HG03135 (cell line): ENCODE data around the gene GAB1.
A peak's percentile ranks its signal among the peaks of the same experiment; 100 is the strongest.

Experiments used
- ATAC-seq: cut with Tn5 transposase; IDR thresholded peaks from one replicate; pipeline ENCODE4 v1.9.1; 2021; ENCODE audit warnings: mild to moderate bottlenecking, moderate library complexity; ENCODE audit not compliant: unreplicated experiment

The GAB1 gene

GRCh38 chr4:143407888-143408287, 71.2 kb downstream of the GAB1 start:
- ATAC-seq: no peak

- no peak for ATAC-seq
Measured at GRCh38 chr4:143410015-143410414, 73.3 kb downstream of the GAB1 start.

- no peak for ATAC-seq
Measured at GRCh38 chr4:143411527-143412419, 75.1 kb downstream of the GAB1 start.

GRCh38 chr4:143412420-143412758, 75.7 kb downstream of the GAB1 start:
- no peak for ATAC-seq

- ATAC-seq: peak; percentile 90
Measured at GRCh38 chr4:143417679-143418403, 81.2 kb downstream of the GAB1 start.

GRCh38 chr4:143420227-143420626, 83.6 kb downstream of the GAB1 start:
- ATAC-seq: peak; percentile 36

GRCh38 chr4:143421609-143422008, 84.9 kb downstream of the GAB1 start:
- no peak for ATAC-seq

- ATAC-seq: no peak
Measured at GRCh38 chr4:143424276-143424675, 87.6 kb downstream of the GAB1 start.

- no peak for ATAC-seq
Measured at GRCh38 chr4:143431526-143432257, 95.0 kb downstream of the GAB1 start.

- no peak for ATAC-seq
Measured at GRCh38 chr4:143432258-143432591, 95.5 kb downstream of the GAB1 start.

- ATAC-seq: no peak
Measured at GRCh38 chr4:143433231-143433630, 96.6 kb downstream of the GAB1 start.

GRCh38 chr4:143435955-143436354, 99.3 kb downstream of the GAB1 start:
- ATAC-seq: no peak

GRCh38 chr4:143437476-143437875, 100.8 kb downstream of the GAB1 start:
- ATAC-seq: no peak

- no peak for ATAC-seq
Measured at GRCh38 chr4:143437937-143438336, 101.3 kb downstream of the GAB1 start.

- ATAC-seq: no peak
Measured at GRCh38 chr4:143438710-143439109, 102.0 kb downstream of the GAB1 start.

GRCh38 chr4:143441109-143441508, 104.4 kb downstream of the GAB1 start:
- ATAC-seq: no peak

- no peak for ATAC-seq
Measured at GRCh38 chr4:143441678-143442077, 105.0 kb downstream of the GAB1 start.

- ATAC-seq: no peak
Measured at GRCh38 chr4:143443728-143444127, 107.1 kb downstream of the GAB1 start.

- no peak for ATAC-seq
Measured at GRCh38 chr4:143451186-143451585, 114.5 kb downstream of the GAB1 start.

- ATAC-seq: no peak
Measured at GRCh38 chr4:143455211-143455610, 118.5 kb downstream of the GAB1 start.

GRCh38 chr4:143458966-143459365, 122.3 kb downstream of the GAB1 start:
- ATAC-seq: no peak
